Sigmoid colon (tissue), 3 donors: ENCODE measurements around the gene SMARCE1.

Experiments
- POLR2A ChIP-seq, 2 donors: fragments of 450-650 bp; IDR thresholded peaks; one replicate each; pipeline ENCODE4 v1.6.1; 2016; ENCODE audit warnings: antibody characterized with exemption in 2 of 2, mild to moderate bottlenecking in 2 of 2, moderate library complexity in 2 of 2
- TF ChIP-seq, protein P1 (sequence below), 4 experiments: fragments of 450-650 bp in 3 of 4; fragments of 200-600 bp in 1 of 4; IDR thresholded peaks; one replicate each; pipeline ENCODE4 v1.5.1; 2016 to 2019; ENCODE audit warnings: antibody characterized with exemption in 4 of 4, mild to moderate bottlenecking in 3 of 4, moderate library complexity in 2 of 4

DNA sequence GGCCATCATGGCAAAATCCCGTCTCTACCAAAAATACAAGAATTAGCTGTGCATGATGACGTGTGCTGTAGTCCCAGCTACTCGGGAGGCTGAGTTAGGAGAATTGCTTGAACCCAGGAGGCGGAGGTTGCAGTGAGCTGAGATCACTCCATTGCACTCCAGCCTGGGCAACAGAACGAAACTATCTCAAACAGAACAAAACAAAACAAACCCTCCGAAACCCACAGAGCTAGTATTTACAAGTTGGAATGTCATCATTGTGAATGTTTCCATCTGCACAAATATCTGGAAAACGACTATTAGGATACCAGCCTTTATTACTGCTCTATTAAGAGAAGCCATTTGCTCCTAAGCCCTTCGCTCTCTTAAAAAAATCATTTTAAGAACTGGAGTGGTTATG is 26.0 kb downstream of the SMARCE1 start:
- no peak for TF ChIP-seq POLR2A (IDR thresholded peaks at IDR 0.05)
- TF ChIP-seq, protein P1, sequence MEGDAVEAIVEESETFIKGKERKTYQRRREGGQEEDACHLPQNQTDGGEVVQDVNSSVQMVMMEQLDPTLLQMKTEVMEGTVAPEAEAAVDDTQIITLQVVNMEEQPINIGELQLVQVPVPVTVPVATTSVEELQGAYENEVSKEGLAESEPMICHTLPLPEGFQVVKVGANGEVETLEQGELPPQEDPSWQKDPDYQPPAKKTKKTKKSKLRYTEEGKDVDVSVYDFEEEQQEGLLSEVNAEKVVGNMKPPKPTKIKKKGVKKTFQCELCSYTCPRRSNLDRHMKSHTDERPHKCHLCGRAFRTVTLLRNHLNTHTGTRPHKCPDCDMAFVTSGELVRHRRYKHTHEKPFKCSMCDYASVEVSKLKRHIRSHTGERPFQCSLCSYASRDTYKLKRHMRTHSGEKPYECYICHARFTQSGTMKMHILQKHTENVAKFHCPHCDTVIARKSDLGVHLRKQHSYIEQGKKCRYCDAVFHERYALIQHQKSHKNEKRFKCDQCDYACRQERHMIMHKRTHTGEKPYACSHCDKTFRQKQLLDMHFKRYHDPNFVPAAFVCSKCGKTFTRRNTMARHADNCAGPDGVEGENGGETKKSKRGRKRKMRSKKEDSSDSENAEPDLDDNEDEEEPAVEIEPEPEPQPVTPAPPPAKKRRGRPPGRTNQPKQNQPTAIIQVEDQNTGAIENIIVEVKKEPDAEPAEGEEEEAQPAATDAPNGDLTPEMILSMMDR (IDR thresholded peaks at IDR 0.05) = no peak
